Measurements from ENCODE around the gene KMO. TPM values are rescaled to one million over a fixed set of nuclear protein-coding genes. Genes with fewer than 3 reads are reported as not detected.

KMO gene
- total RNA-seq, 1 experiment from 2014 or later: not detected

DNA sequence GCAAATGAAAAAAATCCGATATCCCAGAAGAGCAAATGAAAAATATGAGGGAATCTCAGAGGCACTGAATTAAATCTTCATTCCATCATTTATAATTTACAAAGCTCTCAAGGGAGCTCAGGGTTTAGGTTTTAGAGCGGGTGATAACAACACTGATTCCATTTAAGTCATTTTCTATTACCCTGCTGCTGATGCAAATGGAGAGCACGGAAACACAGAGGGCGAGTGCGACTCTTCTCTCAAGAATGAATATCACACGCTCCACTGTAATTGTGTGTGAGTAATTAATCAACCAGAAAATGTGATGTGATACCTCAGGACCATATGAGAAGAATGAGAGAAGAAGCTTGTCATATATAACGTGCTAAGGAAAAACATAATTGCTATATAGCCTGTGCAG is 85.2 kb downstream of the KMO start:
- Mint-ChIP-seq H3K9me3 (no peaks in the 10 kb centered on the region), H3K4me3 (no peak overlapping the region), H3K27me3 (ENCODE audit: low read depth) (no peaks in the 10 kb centered on the region), H3K27ac (no peak overlapping the region), H3K36me3 (ENCODE audit: insufficient read depth in 1 of 3, low read depth in 3 of 3) (peaks cover 0 to 4% (median 0%) of the 10 kb centered on the region in 3 experiments; a peak in 2 of 7 replicates), H3K4me1 (0 out of 4 replicates have a peak, but pooled peaks cover 0 to 2% of the 10 kb centered on the region in 2 experiments)
- Histone ChIP-seq H2BK120ac (ENCODE audit: low read depth, low read length, poor library complexity, severe bottlenecking) (no peak overlapping the region), H2BK15ac (ENCODE audit: low read depth, low read length) (no peak overlapping the region), H4K8ac (replicated peaks; ENCODE audit: insufficient read length, low read depth, low read length) (no peak overlapping the region), H3K23me2 (ENCODE audit: insufficient read length, low read depth, low read length, poor library complexity, severe bottlenecking) (no peaks in the 10 kb centered on the region), H3T11ph (ENCODE audit: low read length) (no peak overlapping the region), H3K18ac (ENCODE audit: insufficient read length, low read depth, low read length) (no peak overlapping the region), H2AK5ac (ENCODE audit: insufficient read length, low read length) (no peak overlapping the region), H4K20me1 (ENCODE audit: control insufficient read depth, insufficient read depth, insufficient read length) (no peaks in the 10 kb centered on the region), H3K23ac (ENCODE audit: insufficient read length, low read depth, low read length) (no peak overlapping the region), H2BK20ac (ENCODE audit: low read depth, low read length, poor library complexity, severe bottlenecking) (no peak overlapping the region), H3K27ac (ENCODE audit: insufficient read length, low read depth, low read length) (no peak overlapping the region), H3K9me3 (ENCODE audit: control insufficient read depth, low read depth, low read length) (no peaks in the 10 kb centered on the region), H3K27me3 (ENCODE audit: insufficient read depth, low read length) (no peaks in the 10 kb centered on the region), H2BK12ac (ENCODE audit: insufficient read length, low read depth, low read length) (no peak overlapping the region), H4K5ac (ENCODE audit: insufficient read length, low read depth, low read length) (no peak overlapping the region), H3K79me1 (ENCODE audit: insufficient read depth, low read depth, low read length, poor library complexity, severe bottlenecking) (no peaks in the 10 kb centered on the region), H3K56ac (ENCODE audit: insufficient read length, low read depth, low read length) (no peak overlapping the region), H3K79me2 (ENCODE audit: insufficient read depth, low read length) (no peaks in the 10 kb centered on the region), H3K4me2 (ENCODE audit: insufficient read depth, insufficient read length, low read length) (no peak overlapping the region), H2AFZ (ENCODE audit: low read length) (no peak overlapping the region), H4K91ac (ENCODE audit: insufficient read length, low read depth, low read length) (no peak overlapping the region), H2BK5ac (ENCODE audit: insufficient read length, low read length) (no peak overlapping the region), H3K4ac (ENCODE audit: low read depth, low read length) (no peak overlapping the region), H3K14ac (ENCODE audit: insufficient read depth, low read length) (no peak overlapping the region), H3K9ac (ENCODE audit: extremely low read depth, insufficient read length, low read length) (no peak overlapping the region), H3K4me1 (ENCODE audit: insufficient read depth, low read length) (no peaks in the 10 kb centered on the region)
- DNase-seq: no peak
- no CpG with 5 or more reads among the region's 7 CpGs for WGBS (ENCODE audit: extremely low coverage, insufficient read length, low lambda C conversion rate)
- TF ChIP-seq, protein P1, sequence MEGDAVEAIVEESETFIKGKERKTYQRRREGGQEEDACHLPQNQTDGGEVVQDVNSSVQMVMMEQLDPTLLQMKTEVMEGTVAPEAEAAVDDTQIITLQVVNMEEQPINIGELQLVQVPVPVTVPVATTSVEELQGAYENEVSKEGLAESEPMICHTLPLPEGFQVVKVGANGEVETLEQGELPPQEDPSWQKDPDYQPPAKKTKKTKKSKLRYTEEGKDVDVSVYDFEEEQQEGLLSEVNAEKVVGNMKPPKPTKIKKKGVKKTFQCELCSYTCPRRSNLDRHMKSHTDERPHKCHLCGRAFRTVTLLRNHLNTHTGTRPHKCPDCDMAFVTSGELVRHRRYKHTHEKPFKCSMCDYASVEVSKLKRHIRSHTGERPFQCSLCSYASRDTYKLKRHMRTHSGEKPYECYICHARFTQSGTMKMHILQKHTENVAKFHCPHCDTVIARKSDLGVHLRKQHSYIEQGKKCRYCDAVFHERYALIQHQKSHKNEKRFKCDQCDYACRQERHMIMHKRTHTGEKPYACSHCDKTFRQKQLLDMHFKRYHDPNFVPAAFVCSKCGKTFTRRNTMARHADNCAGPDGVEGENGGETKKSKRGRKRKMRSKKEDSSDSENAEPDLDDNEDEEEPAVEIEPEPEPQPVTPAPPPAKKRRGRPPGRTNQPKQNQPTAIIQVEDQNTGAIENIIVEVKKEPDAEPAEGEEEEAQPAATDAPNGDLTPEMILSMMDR (conservative IDR thresholded peaks at IDR 0.05): no peak
